HG03159 (cell line): Measurements from ENCODE around the gene NAV1.

Experiments used
- ATAC-seq: cut with Tn5 transposase; IDR thresholded peaks from one replicate; pipeline ENCODE4 v1.9.1; 2021; ENCODE audit warnings: mild to moderate bottlenecking, moderate library complexity; ENCODE audit not compliant: unreplicated experiment

The NAV1 gene

DNA sequence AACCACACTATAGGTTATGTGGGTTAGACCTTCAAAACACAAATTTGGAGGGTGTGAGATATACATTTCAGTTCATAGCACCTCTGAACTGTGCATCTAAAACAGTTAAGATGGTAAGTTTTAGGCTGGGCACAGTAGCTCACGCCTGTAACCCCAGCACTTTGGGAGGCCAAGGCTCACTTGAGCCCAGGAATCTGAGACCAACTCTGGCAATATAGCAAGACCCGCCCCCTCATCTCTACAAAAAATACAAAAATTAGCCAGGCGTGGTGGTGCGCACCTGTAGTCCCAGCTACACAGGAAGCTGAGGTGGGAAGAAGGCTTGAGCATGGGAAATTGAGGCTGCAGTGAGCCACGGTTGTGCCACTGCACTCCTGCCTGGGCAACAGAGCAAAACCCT lies 47.9 kb downstream of the NAV1 start:
- ATAC-seq: no peak

- no peak for ATAC-seq
These were observed 48.8 kb downstream of the NAV1 start for GRCh38 chr1:201587729-201588128.
